Right cardiac atrium (tissue), 5 donors: Measurements from ENCODE around the gene CFAP52. TPM values are rescaled to one million over a fixed set of nuclear protein-coding genes. Genes with fewer than 3 reads are reported as not detected.
"Not testable (repeated sequence)": the region's sequence is repeated elsewhere in the genome, so short reads cannot be mapped to it uniquely, and the experiment has no call there.

Experiments used
- ATAC-seq, 2 donors: fragments of 200-7000 bp; cut with Tn5 transposase; one replicate each; pipeline versions ENCODE4 v1.8.0 to v1.9.1; 2020; ENCODE audit warnings: moderate library complexity in 2 of 2, mild to moderate bottlenecking in 1 of 2
- DNase-seq, 3 donors: peaks; one replicate each; pipeline ENCODE4 v3.0.0-alpha.2; 2020
- H3K27ac ChIP-seq: one replicate; pipeline ENCODE4 v1.5.1; 2013; ENCODE audit warnings: mild to moderate bottlenecking, low read length, control low read depth, moderate library complexity
- H3K27me3 ChIP-seq: one replicate; pipeline ENCODE4 v1.6.1; 2013; ENCODE audit not compliant: control insufficient read depth, insufficient read depth
- H3K4me1 ChIP-seq: one replicate; pipeline ENCODE4 v1.6.1; 2013; ENCODE audit warnings: low read length; ENCODE audit not compliant: control insufficient read depth, insufficient read depth
- H3K4me3 ChIP-seq: one replicate; pipeline ENCODE4 v1.5.1; 2013; ENCODE audit warnings: low read length, control low read depth
- H3K9me3 ChIP-seq: one replicate; pipeline ENCODE4 v1.6.1; 2013; ENCODE audit warnings: low read length; ENCODE audit not compliant: control insufficient read depth
- WGBS: extraction: QIAGEN DNeasy Blood & Tissue Kit; methylation state at CpG from one replicate; pipeline ENCODE4 v1.1.7; 2013; 5-methylcytosine and 5-hydroxymethylcytosine counted together
- intact Hi-C, 4 donors: fragments of 100-400 bp; cut with DNase I; formaldehyde crosslinking; loops; one replicate each; pipeline versions ENCODE4 v1.11.0 to v1.14.0; 2022 to 2023
- polyA plus RNA-seq: library from polyadenylated mRNA; stranded (reverse); fragments of 200-250 nt; gene quantifications from one replicate; pipeline ENCODE4 v1.2.3, GENCODE V29; 2013
- total RNA-seq, 4 donors: library from RNA; stranded (reverse); fragmentation: NEBNext Ultra II Directional; extraction: Animal tissue kit (Norgen Biotek cat#: 25700); gene quantifications; one replicate each; pipeline ENCODE4 v1.2.1, GENCODE V29; 2021
- donor health status: healthy with polysubstance abuse.
- donor health status: DM: no; HTN: yes; CAD: no.
- donor health status: DM: no; HTN: no; CAD: no.
- donor health status: DM: no; HTN: yes; CAD: no; lungs with severe emphysema.
- donor health status: DM: yes; HTN: yes; CAD: no.

Gene CFAP52
- total and polyA plus RNA-seq, 5 donors, result 0.49 TPM; not detected in 4

- intact Hi-C loops, result no loop called here
Observed at GRCh38 chr17:9571201-9571600, 5.2 kb upstream of the CFAP52 start.

GRCh38 chr17:9575381-9576101 lies 901 bp upstream of the CFAP52 start, which contains the start of gene STX8:
Gene STX8 (minus strand): TSS chr17:9575820. CDS start chr17:9575808, 12 bp downstream.
- ATAC-seq (peak; percentile 95 to 96), DNase-seq (peak; percentile 93 to 98 (median 97))
- Histone ChIP-seq H3K27ac (peak within 1 kb of the TSS; percentile 56), H3K4me3 (peak within 1 kb of the TSS; percentile 97), H3K4me1 (no peaks in the 10 kb centered on the region), H3K9me3 (no peaks in the 10 kb centered on the region), H3K27me3 (no peaks in the 10 kb centered on the region)
- WGBS, result under 1% methylated on average over 42 of the region's 42 CpGs
- intact Hi-C loops, result no loop called here

More at GRCh38 chr17:9571201-9571600, 5.2 kb upstream of the CFAP52 start:
- no peaks in the 10 kb centered on the region for H3K4me1 ChIP-seq
- H3K27me3 ChIP-seq, result no peaks in the 10 kb centered on the region
- 87% methylated on average over 10 of the region's 10 CpGs for WGBS
- H3K9me3 ChIP-seq, result no peaks in the 10 kb centered on the region
- DNase-seq, result no peak
- no peak for ATAC-seq
- H3K4me3 ChIP-seq, result no peak overlapping the region
- H3K27ac ChIP-seq, result no peak overlapping the region

- H3K27ac ChIP-seq, result no peak overlapping the region
- no peaks in the 10 kb centered on the region for H3K27me3 ChIP-seq
- H3K9me3 ChIP-seq, result no peaks in the 10 kb centered on the region
- ATAC-seq, result no peak
- intact Hi-C loops, result no loop called here
- no peak overlapping the region for H3K4me3 ChIP-seq
- WGBS, result 8% methylated on average over 4 of the region's 4 CpGs
- no peak for DNase-seq
- no peaks in the 10 kb centered on the region for H3K4me1 ChIP-seq
Observed at GRCh38 chr17:9577373-9577709, 899 bp downstream of the CFAP52 start.

DNA sequence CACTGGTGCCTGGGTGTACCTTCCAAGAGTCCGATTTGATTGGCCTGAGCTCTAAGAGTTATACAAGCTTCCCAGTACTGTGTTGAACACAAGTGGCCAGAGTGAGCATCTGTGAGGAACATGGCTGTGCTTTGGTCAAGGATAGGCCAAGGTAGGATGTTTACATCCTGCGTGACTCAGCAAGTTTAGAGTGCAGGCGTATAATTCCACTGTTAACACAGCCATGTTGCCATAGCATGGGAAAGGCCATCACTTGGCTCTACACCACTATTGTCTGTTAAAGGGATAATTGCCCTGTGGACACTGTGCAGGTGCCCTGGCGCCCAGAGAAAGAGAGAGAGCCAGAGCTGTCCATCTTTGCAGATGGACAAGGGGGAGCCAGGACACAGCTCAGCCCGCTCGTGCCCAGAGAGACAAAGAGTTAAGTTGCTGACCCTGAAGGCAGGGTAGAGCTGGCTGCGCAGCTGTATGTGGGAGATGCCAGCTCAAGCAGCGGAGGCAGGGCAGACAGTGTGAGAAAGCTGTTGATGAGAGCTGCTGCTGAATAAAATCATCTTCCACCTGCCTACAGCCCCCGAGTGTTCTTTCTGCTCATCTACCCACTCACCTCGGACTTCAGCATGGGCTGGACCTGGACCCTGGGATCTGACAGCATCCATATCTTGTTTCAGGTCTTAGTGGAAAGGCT lies 11.7 kb downstream of the CFAP52 start:
- Histone ChIP-seq H3K27ac (no peak overlapping the region), H3K9me3 (no peaks in the 10 kb centered on the region), H3K4me3 (no peak overlapping the region), H3K27me3 (no peaks in the 10 kb centered on the region), H3K4me1 (no peaks in the 10 kb centered on the region)
- intact Hi-C loops, result no loop called here
- WGBS, result 91% methylated on average over 10 of the region's 10 CpGs
- no peak for DNase-seq
- ATAC-seq, result no peak

DNA sequence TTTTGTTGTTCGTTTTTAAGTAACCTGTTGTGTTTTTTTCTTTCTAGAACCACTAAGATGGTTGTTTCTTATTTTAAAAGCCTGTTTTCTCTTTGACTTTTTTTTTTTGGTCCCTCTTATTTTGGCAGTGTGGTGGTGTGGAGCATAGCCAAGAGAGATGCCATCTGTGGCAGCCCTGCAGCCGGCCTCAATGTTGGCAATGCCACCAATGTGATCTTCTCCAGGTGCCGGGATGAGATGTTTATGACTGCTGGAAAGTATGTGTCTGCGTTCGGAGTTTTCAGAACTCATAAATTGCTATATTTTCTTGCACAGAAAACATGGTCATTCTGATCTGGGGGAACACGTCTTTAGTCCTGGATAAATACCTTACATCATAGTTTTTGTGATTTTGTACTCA lies 17.6 kb downstream of the CFAP52 start:
- no peak for ATAC-seq
- Histone ChIP-seq H3K4me1 (no peaks in the 10 kb centered on the region), H3K9me3 (no peaks in the 10 kb centered on the region), H3K27ac (no peak overlapping the region), H3K27me3 (no peaks in the 10 kb centered on the region), H3K4me3 (no peak overlapping the region)
- WGBS, result 71% methylated on average over 6 of the region's 6 CpGs
- intact Hi-C loops, result no loop called here
- no peak for DNase-seq

DNA sequence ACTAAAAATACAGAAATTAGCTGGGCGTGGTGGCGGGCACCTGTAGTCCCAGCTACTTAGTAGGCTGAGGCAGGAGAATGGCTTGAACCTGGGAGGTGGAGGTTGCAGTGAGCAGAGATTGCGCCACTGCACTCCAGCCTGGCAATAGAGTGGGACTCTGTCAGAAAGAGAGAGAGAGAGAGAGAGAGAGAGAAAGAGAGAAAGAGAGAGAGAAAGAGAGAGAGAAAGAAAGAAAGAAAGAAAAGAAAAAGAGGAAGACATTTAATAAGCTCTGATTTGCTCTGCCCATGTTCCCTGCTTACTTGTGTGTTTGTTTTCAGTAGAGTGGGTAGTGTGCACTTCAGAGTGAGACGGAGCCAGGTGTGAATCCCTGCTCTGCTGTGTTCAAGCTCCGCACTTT lies 21.2 kb downstream of the CFAP52 start:
- DNase-seq, ATAC-seq, H3K9me3 ChIP-seq, intact Hi-C loops, H3K4me1 ChIP-seq, H3K27me3 ChIP-seq, H3K27ac ChIP-seq, H3K4me3 ChIP-seq: not testable (repeated sequence)
- WGBS, result 94% methylated on average over 5 of the region's 5 CpGs

DNA sequence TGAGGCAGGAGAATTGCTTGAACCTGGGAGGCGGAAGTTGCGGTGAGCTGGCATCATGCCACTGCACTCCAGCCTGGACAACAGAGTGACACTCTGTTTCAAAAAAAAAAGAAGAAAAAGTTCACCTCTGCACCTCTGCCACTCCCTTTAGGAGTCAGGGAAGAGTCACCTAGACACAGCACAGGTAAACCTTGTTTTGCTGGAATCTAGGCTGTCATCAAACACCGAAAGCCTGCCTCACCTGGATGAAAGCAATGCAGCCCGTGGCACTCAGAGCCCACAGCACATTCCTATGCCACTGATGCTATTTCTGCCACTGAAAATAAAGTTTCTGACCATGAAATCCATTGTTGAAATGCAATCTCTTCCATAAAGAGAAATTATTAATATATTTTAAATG lies 22.2 kb downstream of the CFAP52 start:
- H3K4me3 ChIP-seq, result no peak overlapping the region
- DNase-seq (no peak), ATAC-seq (no peak)
- no peaks in the 10 kb centered on the region for H3K9me3 ChIP-seq
- H3K4me1 ChIP-seq, result no peaks in the 10 kb centered on the region
- no peak overlapping the region for H3K27ac ChIP-seq
- intact Hi-C loops, result no loop called here
- no peaks in the 10 kb centered on the region for H3K27me3 ChIP-seq
- 90% methylated on average over 4 of the region's 4 CpGs for WGBS

GRCh38 chr17:9604583-9604982 lies 28.1 kb downstream of the CFAP52 start:
- intact Hi-C loops, ATAC-seq: not testable (repeated sequence)
- WGBS, result 90% methylated on average over 5 of the region's 5 CpGs

DNA sequence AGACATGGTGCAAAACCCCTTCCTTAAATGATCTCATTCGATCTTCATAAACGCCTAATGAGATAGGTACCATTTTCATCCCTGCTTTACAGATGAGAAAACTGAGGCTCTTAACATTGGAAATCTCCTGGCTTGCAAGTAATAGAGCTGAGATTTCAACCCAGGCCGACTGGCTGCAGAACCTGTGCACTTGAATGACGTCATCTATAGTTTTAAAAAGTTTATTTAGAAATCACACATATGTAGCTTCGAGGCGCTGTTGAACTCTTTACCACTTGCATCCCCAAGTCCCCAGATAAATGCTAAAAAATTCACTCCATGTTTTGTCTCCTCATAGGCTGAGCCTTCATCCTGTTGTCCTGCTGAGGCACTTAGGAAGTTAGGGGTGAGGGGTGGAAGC lies 30.0 kb downstream of the CFAP52 start:
- WGBS, result 89% methylated on average over 6 of the region's 6 CpGs
- Histone ChIP-seq H3K27me3 (no peaks in the 10 kb centered on the region), H3K4me1 (no peaks in the 10 kb centered on the region), H3K4me3 (no peak overlapping the region), H3K27ac (no peak overlapping the region), H3K9me3 (no peaks in the 10 kb centered on the region)
- intact Hi-C loops, result no loop called here
- DNase-seq (no peak), ATAC-seq (no peak)

More at GRCh38 chr17:9604583-9604982, 28.1 kb downstream of the CFAP52 start:
- not testable (repeated sequence) for DNase-seq, H3K27me3 ChIP-seq, H3K4me1 ChIP-seq, H3K9me3 ChIP-seq, H3K4me3 ChIP-seq, H3K27ac ChIP-seq

DNA sequence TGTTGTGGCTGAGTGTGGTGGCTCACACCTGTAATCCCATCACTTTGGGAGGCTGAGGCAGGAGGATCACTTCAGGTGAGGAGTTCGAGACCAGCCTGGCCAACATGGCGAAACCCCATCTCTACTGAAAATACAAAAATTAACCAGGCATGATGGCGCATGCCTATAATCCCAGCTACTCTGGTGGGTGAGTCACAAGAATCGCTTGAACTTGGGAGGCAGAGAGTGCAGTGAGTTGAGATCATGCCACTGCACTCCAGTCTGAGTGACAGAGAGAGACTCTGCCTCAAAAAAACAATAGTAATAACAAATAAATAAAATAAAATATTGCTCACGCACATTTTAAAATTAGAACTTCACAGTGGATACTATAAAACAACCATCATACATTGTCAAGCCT lies 30.6 kb downstream of the CFAP52 start:
- H3K27ac ChIP-seq, DNase-seq, H3K9me3 ChIP-seq, H3K27me3 ChIP-seq, intact Hi-C loops, H3K4me3 ChIP-seq, ATAC-seq, H3K4me1 ChIP-seq: not testable (repeated sequence)
- 71% methylated on average over 5 of the region's 5 CpGs for WGBS

- DNase-seq, result no peak
- 62% methylated on average over 2 of the region's 2 CpGs for WGBS
- intact Hi-C loops, result no loop called here
Observed at GRCh38 chr17:9611557-9611956, 35.1 kb downstream of the CFAP52 start.

More at GRCh38 chr17:9611557-9611956, 35.1 kb downstream of the CFAP52 start:
- H3K27me3 ChIP-seq, result no peaks in the 10 kb centered on the region
- H3K9me3 ChIP-seq, result no peaks in the 10 kb centered on the region
- no peak for ATAC-seq
- no peak overlapping the region for H3K4me3 ChIP-seq
- H3K4me1 ChIP-seq, result no peaks in the 10 kb centered on the region
- H3K27ac ChIP-seq, result no peak overlapping the region
